ENCODE results near the gene HTR3B.
"Not testable (repeated sequence)": the region's sequence is repeated elsewhere in the genome, so short reads cannot be mapped to it uniquely, and the experiment has no call there.

Gene HTR3B

DNA sequence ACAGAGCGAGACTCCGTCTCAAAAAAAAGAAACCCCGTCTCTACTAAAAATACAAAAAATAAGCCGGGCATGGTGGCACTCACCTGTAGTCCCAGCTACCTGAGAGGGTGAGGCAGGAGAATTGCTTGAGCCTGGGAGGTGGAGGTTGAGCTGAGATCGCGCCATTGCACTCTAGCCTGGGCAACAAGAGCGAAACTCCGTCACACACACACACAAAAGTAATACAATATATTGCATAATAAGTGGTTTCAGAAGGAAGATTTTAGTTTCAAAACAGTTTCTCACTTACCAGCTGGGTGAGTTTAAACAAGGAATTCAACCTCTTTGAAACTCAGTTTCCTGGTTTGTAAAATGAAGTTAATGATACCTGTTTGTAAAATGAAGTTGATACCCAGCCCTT lies 37.7 kb downstream of the HTR3B start:
- DNase-seq (ENCODE audit: low read depth, low spot score), result no peak

- not testable (repeated sequence) for DNase-seq (ENCODE audit: low read depth, low spot score)
Measured at GRCh38 chr11:113946162-113946561, 41.6 kb downstream of the HTR3B start.

GRCh38 chr11:113947994-113948393 lies 43.4 kb downstream of the HTR3B start:
- DNase-seq (ENCODE audit: low read depth, low spot score), result no peak

- no peak for DNase-seq (ENCODE audit: low read depth, low spot score)
Measured at GRCh38 chr11:113949891-113950290, 45.3 kb downstream of the HTR3B start.

GRCh38 chr11:113951537-113951936 lies 46.9 kb downstream of the HTR3B start:
- no peak for DNase-seq (ENCODE audit: low read depth, low spot score)

DNA sequence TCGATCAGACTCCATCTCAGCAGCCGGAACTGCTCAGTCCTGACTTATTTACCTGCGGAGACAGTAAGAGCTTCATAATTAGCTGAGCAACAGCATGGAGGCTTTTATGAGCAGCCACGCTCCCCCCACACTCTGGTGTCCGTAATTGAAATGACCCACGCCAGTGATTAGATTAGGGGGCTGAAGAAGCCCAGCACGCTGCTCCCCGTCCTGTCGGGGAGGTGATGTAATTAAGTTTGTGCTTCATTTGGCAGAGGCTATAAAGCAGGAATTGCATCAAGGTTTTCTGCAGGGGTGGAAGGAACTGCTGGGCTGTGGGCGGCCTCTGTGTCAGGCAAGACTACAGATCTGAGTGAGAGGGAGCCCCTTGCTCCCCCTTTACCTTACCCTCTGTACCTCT lies 47.5 kb downstream of the HTR3B start:
- no peak for DNase-seq (ENCODE audit: low read depth, low spot score)

- DNase-seq (ENCODE audit: low read depth, low spot score), result no peak
Measured at GRCh38 chr11:113952588-113952987, 48.0 kb downstream of the HTR3B start.

DNA sequence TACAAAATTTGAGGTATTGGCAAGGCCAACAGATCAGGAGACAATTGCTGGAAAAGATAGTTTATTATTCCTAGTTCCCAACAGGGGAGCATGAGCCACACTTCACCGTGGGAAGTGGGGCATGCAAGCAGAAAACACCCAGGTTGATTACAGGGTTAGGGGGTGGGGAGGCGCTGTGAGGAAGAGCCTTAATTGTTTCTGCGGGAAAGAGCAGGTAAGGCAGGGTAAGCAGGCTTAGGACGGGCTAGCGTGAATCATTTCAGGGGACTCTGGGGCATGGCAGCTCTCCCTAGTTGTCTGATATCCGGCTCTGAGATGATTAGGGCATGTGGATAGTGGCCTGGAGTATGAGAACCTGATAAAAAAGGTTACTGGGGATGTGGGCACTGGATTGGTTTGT lies 49.6 kb downstream of the HTR3B start:
- DNase-seq (ENCODE audit: low read depth, low spot score), result no peak

- DNase-seq (ENCODE audit: low read depth, low spot score), result no peak
Measured at GRCh38 chr11:113956986-113957385, 52.4 kb downstream of the HTR3B start.

- no peak for DNase-seq (ENCODE audit: low read depth, low spot score)
Measured at GRCh38 chr11:113960702-113961330, 56.2 kb downstream of the HTR3B start.

DNA sequence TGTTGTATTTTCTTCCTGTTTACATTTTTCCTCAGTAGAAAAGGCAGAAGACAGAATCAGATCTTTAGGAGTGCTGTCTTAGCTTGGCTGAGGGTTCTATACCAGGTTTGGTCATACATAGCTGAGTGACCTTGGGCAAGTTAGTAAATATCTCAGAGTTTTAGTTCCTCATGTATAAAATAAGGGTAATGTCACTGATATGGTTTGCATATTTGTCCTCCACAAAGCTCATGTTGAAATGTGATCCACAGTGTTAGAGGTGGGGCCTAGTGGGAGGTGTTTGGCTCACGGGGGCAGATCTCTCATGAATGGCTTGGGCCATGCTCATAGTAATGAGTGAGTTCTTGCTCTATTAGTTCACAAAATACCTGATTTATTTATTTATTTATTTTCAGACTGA lies 62.8 kb downstream of the HTR3B start:
- DNase-seq (ENCODE audit: low read depth, low spot score), result no peak

DNA sequence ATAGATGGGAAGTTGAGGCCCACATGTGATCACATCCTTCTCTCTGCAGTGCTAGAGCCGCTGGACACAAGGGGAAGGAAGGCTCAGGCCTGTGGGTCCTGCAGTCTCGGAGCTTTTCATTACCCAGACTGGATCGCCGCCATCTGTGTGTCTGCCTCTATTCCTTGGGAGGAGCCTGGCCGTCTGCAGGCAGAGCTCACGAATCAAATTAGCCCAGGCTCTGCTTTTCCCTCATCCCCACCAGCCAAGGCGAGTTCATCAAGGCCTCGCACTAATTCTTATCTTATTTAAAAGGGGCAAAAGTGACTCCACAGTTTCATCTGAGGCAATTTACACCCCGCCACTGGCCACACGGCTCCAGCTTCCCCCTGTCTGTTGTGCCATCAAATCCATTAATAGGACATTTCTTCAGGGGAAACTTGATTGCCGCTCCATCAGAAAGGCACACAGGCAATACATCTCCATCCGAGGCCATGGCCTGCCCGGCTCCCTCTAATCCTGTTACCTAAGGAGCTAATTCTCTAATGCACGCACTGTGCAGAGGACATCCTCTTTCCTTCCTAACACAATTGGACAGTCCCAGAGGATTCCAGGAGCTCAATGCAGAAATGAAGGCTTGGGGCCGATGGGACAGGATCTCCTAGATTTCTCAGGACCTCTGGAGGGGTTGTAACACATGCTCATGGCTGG lies 67.1 kb downstream of the HTR3B start:
- no peak for DNase-seq (ENCODE audit: low read depth, low spot score)

DNA sequence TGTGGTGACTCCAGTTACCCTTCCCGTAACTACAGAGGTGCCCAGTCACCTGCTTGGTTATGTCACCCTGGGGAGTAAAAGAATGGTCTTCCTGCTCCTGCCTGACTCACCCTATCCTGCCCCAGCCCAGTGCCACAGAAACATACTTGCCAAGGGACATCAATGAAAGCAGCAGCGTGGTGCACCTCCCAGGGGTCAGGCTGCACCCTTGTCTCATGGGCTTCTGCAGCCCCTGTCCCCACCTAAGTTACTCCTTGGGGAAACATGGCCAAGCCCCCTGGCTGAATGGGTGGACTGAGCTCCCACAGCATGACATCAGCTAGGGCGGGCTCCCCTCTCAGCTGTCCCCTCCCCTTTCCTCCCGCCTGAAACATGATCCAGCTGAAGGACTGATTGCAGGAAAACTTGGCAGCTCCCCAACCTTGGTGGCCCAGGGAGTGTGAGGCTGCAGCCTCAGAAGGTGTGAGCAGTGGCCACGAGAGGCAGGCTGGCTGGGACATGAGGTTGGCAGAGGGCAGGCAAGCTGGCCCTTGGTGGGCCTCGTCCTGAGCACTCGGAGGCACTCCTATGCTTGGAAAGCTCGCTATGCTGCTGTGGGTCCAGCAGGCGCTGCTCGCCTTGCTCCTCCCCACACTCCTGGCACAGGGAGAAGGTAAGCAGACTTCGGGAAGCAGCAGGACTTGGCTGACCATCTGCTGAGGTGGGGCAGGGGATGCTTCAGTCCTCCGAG lies 70.3 kb downstream of the HTR3B start, which contains the start of gene HTR3A:
Gene HTR3A, plus strand, starts transcription at position 368 of the 730 bp plus-strand sequence. Its CDS starts 218 bp downstream, at position 586.
- DNase-seq (ENCODE audit: low read depth, low spot score), result no peak

GRCh38 chr11:113977071-113977490 lies 72.5 kb downstream of the HTR3B start:
- no peak for DNase-seq (ENCODE audit: low read depth, low spot score)

GRCh38 chr11:113977701-113978100 lies 73.1 kb downstream of the HTR3B start:
- DNase-seq (ENCODE audit: low read depth, low spot score), result no peak

DNA sequence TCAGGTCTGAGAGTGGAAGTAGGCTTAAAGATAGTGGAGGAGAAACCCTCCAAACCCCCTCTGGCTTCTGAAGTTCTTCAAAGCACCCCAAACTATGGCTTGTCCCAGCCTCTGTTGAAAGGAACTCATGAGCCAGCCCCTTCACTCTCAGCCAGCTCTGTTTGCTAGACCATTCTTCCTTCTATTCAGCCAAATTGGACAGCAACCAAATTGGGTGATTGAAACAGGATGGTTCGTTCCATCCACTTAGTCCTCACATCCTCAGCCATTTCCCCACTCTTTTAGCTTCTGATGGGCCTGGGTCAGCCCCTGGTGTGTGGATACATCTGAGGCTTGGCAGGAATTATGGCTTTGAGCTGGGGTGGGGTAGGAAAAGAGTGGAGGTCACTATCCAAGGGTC lies 74.8 kb downstream of the HTR3B start:
- DNase-seq (ENCODE audit: low read depth, low spot score), result no peak

DNA sequence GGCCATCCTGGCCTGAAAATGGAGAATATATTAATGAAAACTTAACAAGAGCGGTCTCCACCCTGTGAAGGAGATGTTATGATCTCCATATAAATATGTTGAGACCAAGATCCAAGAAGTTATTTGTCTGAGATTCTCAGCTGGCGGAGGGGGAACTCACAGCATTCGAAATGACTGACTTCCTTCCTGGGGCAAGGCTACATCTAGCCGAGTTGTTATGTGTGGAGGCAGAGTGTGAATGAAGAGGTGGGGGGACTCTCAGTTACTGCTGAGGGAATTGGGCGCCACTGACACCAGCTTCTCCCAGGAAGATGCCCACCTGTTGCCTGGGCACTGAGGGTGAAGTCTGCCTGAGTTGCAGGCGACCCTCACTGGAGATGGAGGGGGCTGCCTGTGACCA lies 76.2 kb downstream of the HTR3B start:
- DNase-seq (ENCODE audit: low read depth, low spot score), result no peak

DNA sequence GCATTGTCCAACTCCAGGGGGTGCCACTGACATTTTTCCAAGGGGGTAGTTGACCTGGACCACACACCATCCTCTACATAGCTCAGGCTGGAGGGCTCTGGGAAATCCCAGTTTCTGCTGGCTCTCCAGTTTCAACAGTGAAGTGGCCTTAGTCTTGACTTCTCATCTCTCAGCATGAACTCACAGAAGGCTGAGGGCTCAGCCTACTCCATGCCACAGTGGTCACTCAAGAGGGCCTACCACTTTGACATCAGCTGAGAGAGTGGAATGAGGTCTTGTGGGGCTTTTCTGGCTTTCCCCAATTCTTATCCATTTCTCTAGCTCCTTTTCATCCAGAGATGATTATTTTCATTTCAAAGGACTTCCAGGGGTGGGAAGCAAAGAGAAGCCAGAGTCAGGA lies 77.7 kb downstream of the HTR3B start:
- no peak for DNase-seq (ENCODE audit: low read depth, low spot score)

GRCh38 chr11:113984781-113985180 lies 80.2 kb downstream of the HTR3B start:
- no peak for DNase-seq (ENCODE audit: low read depth, low spot score)

- no peak for DNase-seq (ENCODE audit: low read depth, low spot score)
Measured at GRCh38 chr11:113985906-113986305, 81.3 kb downstream of the HTR3B start.

- DNase-seq (ENCODE audit: low read depth, low spot score), result no peak
Measured at GRCh38 chr11:113986351-113987140, 82.0 kb downstream of the HTR3B start.

DNA sequence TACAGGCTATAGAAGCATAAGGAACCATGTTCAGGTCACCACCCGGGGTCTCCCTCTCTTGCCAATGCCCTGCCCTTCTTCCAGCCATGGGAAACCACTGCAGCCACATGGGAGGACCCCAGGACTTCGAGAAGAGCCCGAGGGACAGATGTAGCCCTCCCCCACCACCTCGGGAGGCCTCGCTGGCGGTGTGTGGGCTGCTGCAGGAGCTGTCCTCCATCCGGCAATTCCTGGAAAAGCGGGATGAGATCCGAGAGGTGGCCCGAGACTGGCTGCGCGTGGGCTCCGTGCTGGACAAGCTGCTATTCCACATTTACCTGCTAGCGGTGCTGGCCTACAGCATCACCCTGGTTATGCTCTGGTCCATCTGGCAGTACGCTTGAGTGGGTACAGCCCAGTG lies 84.8 kb downstream of the HTR3B start:
- DNase-seq (ENCODE audit: low read depth, low spot score), result no peak
